Tibial nerve (tissue), 4 donors: ENCODE results near the gene PRSS22. TPM values are rescaled to one million over a fixed set of nuclear protein-coding genes. Genes with fewer than 3 reads are reported as not detected.

Experiments used
- DNase-seq, 2 donors: peaks; one replicate each; pipeline ENCODE4 v3.0.0-alpha.2; 2019; ENCODE audit warnings: low spot score in 2 of 2
- H3K27ac ChIP-seq, 4 donors: fragments of 200-600 bp; sonication (generic) in 3 of 4; one replicate each; pipeline ENCODE4 v1.5.1; 2017 to 2019; ENCODE audit warnings: mild to moderate bottlenecking in 1 of 4
- H3K27me3 ChIP-seq, 2 donors: fragments of 200-600 bp; sonication (generic) in 1 of 2; one replicate each; pipeline versions ENCODE4 v1.5.1 to v1.6.0; 2017 to 2019
- H3K36me3 ChIP-seq, 3 donors: fragments of 200-600 bp; sonication (generic); one replicate each; pipeline ENCODE4 v1.5.1; 2018 to 2019
- H3K4me1 ChIP-seq, 4 donors: fragments of 200-600 bp; sonication (generic) in 3 of 4; one replicate each; pipeline ENCODE4 v1.5.1; 2017 to 2019
- H3K4me3 ChIP-seq, 4 donors: fragments of 200-600 bp; sonication (generic) in 3 of 4; one replicate each; pipeline ENCODE4 v1.5.1; 2017 to 2019; ENCODE audit warnings: mild to moderate bottlenecking in 1 of 4, moderate library complexity in 1 of 4
- H3K9me3 ChIP-seq, 4 donors: fragments of 200-600 bp; sonication (generic) in 3 of 4; one replicate each; pipeline ENCODE4 v1.5.1; 2017 to 2019
- CTCF ChIP-seq, 5 experiments: fragments of 200-600 bp in 3 of 5; fragments of 450-650 bp in 2 of 5; sonication (generic) in 3 of 5; IDR thresholded peaks; one replicate each; pipeline ENCODE4 v1.5.1; 2016 to 2019; ENCODE audit warnings: antibody characterized with exemption in 5 of 5, mild to moderate bottlenecking in 3 of 5, moderate library complexity in 2 of 5
- EP300 ChIP-seq, 2 donors: sonication (generic); formaldehyde crosslinking; IDR thresholded peaks; one replicate each; pipeline ENCODE4 v1.6.1; 2017; ENCODE audit warnings: antibody characterized with exemption in 2 of 2, mild to moderate bottlenecking in 1 of 2
- POLR2A ChIP-seq, 2 donors: fragments of 450-650 bp; IDR thresholded peaks; one replicate each; pipeline ENCODE4 v1.6.1; 2017; ENCODE audit warnings: antibody characterized with exemption in 2 of 2, mild to moderate bottlenecking in 2 of 2, moderate library complexity in 2 of 2
- WGBS, 2 donors: methylation state at CpG; one replicate each; pipeline ENCODE4 v1.1.5; 2018; 5-methylcytosine and 5-hydroxymethylcytosine counted together
- total RNA-seq, 4 donors: library from RNA; depleted of rRNA; stranded (reverse); fragments of >200 nt; gene quantifications; one replicate each; pipeline ENCODE4 v1.1.0, GENCODE V29; 2016

Gene PRSS22
- total RNA-seq, 4 donors from 2014 or later, result not detected

GRCh38 chr16:2825049-2825742 is 32.8 kb downstream of the PRSS22 start:
- H3K9me3 ChIP-seq, result no peaks in the 10 kb centered on the region
- 82 to 83% methylated on average over 16 to 26 of the region's 26 CpGs for WGBS, 2 donors

GRCh38 chr16:2824626-2825025 is 33.3 kb downstream of the PRSS22 start:
- H3K36me3 ChIP-seq, result no peaks in the 10 kb centered on the region
- H3K4me3 ChIP-seq, result no peak overlapping the region
- H3K4me1 ChIP-seq, result no peaks in the 10 kb centered on the region
- TF ChIP-seq EP300 (IDR thresholded peaks at IDR 0.05), result no peak
- no peak for TF ChIP-seq CTCF (IDR thresholded peaks at IDR 0.05)
- no peak for TF ChIP-seq POLR2A (IDR thresholded peaks at IDR 0.05)
- DNase-seq, result peak in 1 of 2 donors; percentile 8
- no peaks in the 10 kb centered on the region for H3K9me3 ChIP-seq
- no peak overlapping the region for H3K27ac ChIP-seq
- 72 to 84% methylated on average over 10 of the region's 10 CpGs for WGBS, 2 donors
- H3K27me3 ChIP-seq, result peaks cover 0 to 33% of the 10 kb centered on the region in 2 donors

More at GRCh38 chr16:2825049-2825742, 32.8 kb downstream of the PRSS22 start:
- H3K27ac ChIP-seq, result no peak overlapping the region
- peaks cover 0 to 33% of the 10 kb centered on the region in 2 donors for H3K27me3 ChIP-seq
- H3K36me3 ChIP-seq, result no peaks in the 10 kb centered on the region
- TF ChIP-seq EP300 (IDR thresholded peaks at IDR 0.05) (no peak), CTCF (IDR thresholded peaks at IDR 0.05) (no peak), POLR2A (IDR thresholded peaks at IDR 0.05) (no peak)
- no peaks in the 10 kb centered on the region for H3K4me1 ChIP-seq
- peak in 1 of 2 donors; percentile 10 for DNase-seq
- no peak overlapping the region for H3K4me3 ChIP-seq

GRCh38 chr16:2822496-2822895 is 35.5 kb downstream of the PRSS22 start:
- no peaks in the 10 kb centered on the region for H3K36me3 ChIP-seq
- TF ChIP-seq POLR2A (IDR thresholded peaks at IDR 0.05) (no peak), CTCF (IDR thresholded peaks at IDR 0.05) (no peak)
- no peaks in the 10 kb centered on the region for H3K9me3 ChIP-seq
- peaks cover 0 to 43% of the 10 kb centered on the region in 2 donors for H3K27me3 ChIP-seq
- H3K4me1 ChIP-seq, result no peaks in the 10 kb centered on the region
- DNase-seq, result no peak
- WGBS, 2 donors, result 51 to 52% methylated on average over 4 of the region's 4 CpGs
- no peak overlapping the region for H3K4me3 ChIP-seq
- no peak overlapping the region for H3K27ac ChIP-seq

GRCh38 chr16:2822158-2822495 is 35.8 kb downstream of the PRSS22 start:
- no peak for TF ChIP-seq EP300 (IDR thresholded peaks at IDR 0.05)
- no peak for TF ChIP-seq CTCF (IDR thresholded peaks at IDR 0.05)
- TF ChIP-seq POLR2A (IDR thresholded peaks at IDR 0.05), result no peak
- H3K9me3 ChIP-seq, result no peaks in the 10 kb centered on the region
- H3K27me3 ChIP-seq, result peaks cover 0 to 44% of the 10 kb centered on the region in 2 donors
- peak in 1 of 2 donors; percentile 1 for DNase-seq
- no peaks in the 10 kb centered on the region for H3K36me3 ChIP-seq
- no peak overlapping the region for H3K4me3 ChIP-seq
- H3K4me1 ChIP-seq, result no peaks in the 10 kb centered on the region
- no peak overlapping the region for H3K27ac ChIP-seq
- WGBS, 2 donors, result 68 to 80% methylated on average over 8 of the region's 8 CpGs

GRCh38 chr16:2821487-2822157 is 36.3 kb downstream of the PRSS22 start:
- TF ChIP-seq POLR2A (IDR thresholded peaks at IDR 0.05) (no peak), EP300 (IDR thresholded peaks at IDR 0.05) (no peak)
- H3K27me3 ChIP-seq, result peaks cover 0 to 39% of the 10 kb centered on the region in 2 donors
- DNase-seq, result peak in 1 of 2 donors; percentile 7
- WGBS, 2 donors, result 77 to 80% methylated on average over 9 of the region's 9 CpGs
- H3K36me3 ChIP-seq, result no peaks in the 10 kb centered on the region
- no peaks in the 10 kb centered on the region for H3K4me1 ChIP-seq
- H3K27ac ChIP-seq, result no peak overlapping the region
- no peak overlapping the region for H3K4me3 ChIP-seq
- no peaks in the 10 kb centered on the region for H3K9me3 ChIP-seq
